Placental pericyte (primary cell): Measurements from ENCODE around the gene SFT2D2. TPM values are rescaled to one million over a fixed set of nuclear protein-coding genes. Genes with fewer than 3 reads are reported as not detected.

Experiments
- small RNA-seq: library from RNA; depleted of rRNA; stranded (forward); fragments of <200 nt; gene quantifications from one replicate; pipeline ENCODE3, GENCODE V24; 2012; ENCODE audit warnings: low replicate concordance
- total RNA-seq: library from RNA; depleted of rRNA; stranded (reverse); fragments of >200 nt; gene quantifications from 2 replicates; pipeline ENCODE4 v1.2.3, GENCODE V29; 2012

SFT2D2 gene
- 21.7 and 41.7 TPM in 2 replicates for total RNA-seq

DNA sequence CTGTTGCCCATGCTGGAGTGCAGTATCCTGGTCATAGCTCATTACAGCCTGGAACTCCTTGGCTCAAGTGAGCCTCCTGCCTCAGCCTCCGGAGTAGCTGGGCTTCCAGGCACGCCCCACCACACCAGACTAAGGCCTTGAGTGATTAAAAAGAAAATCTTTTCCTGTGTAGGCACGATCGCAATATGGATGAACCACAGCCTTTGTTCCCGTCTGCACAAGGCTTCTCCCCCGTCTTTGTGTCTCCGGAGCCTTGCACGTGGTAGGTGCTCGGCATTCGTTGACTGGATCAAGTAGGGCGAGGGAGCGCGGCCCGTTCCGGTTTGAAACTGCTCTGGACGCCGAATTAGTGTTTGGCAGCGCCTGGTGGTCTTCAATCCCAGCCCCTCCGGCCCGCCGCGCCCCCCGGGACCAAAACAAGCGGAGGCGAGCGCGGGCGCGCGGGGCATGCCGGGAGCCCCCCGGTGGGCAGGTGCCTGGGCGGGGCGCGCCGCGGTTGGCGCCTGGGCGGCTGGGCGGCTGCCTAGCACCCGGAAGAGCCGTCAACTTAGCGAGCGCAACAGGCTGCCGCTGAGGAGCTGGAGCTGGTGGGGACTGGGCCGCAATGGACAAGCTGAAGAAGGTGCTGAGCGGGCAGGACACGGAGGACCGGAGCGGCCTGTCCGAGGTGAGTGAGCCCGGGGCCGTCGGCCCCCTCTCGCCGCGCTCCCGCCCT, at the start of gene SFT2D2:
TSS of gene SFT2D2 (plus strand) at position 529 of the 715 bp plus-strand sequence. CDS start at position 605, 76 bp downstream.

DNA sequence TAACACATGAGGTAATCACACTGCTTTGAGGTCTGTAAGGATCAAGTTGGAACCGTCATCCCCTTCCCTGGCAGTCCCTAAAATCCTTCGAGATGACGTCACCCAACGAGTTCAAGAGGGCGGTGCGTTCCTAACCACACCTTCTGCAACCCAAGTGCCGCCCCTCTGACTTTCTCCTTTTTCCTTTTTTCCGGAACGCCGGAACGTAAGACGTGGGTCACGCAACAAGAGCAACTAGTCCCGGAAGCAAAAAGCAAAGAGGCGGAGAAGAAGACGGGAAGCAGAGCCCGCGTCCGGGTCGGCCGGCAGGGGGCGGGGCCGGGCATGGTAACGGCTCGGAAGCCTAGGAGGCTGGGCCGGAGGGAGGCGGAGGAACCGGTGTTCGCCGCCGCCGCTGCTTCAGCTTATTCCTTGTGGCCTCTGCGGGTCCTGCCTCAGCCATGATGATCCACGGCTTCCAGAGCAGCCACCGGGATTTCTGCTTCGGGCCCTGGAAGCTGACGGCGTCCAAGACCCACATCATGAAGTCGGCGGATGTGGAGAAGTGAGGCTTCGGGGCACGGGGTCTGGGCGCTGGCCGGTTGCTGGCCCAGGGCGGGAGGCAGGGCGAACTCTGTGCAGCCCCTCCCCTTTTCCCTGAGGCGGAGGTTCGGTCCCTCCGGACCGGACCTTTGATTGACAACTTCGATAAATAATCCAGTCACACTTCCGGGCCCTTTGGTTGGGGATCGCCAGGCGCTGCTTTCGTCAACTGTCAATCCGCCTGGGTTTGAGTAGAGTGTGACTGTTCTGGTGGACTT, 47.0 kb upstream of the SFT2D2 start, which contains the start of gene TIPRL:
TSS of gene TIPRL (plus strand) at position 325 of the 800 bp plus-strand sequence. CDS start at position 441, 116 bp downstream.

DNA sequence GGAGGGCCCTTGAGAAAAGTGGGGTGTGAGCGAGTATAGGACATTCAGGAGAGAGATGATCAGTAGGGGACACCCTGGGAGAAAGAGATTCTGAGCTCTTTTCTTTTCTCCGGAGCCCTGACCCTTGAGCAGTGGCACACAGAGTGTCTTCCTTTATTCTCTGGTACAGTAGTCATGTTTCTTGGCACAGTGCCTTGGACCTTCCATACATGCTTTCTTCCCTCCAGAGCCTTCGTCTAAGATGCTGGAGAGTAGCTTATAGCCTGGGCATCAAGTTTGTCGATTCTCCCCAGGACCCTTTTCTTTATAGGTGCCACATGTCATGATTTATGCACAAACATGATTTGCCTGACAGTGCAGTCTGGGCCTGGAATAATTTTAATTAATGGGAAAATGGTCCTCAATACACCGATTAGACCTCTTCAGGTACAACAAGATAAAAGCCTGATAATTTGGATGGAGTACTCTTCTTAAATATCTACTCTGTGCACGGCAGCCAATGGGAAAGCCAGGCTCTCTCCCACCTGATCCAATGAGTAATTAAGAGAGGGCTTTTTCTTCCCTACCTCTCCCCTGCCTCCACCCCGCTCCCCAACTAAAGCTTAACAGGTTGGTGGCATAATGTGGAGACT, 54.6 kb downstream of the SFT2D2 start, which contains the start of gene TBX19:
TSS of gene TBX19 (plus strand) at position 582 of the 632 bp plus-strand sequence. CDS start 214 bp downstream, outside the sequence.

Small RNAs within 50 kb of the gene (small RNA-seq; reads per million reads assigned to genes)
- gene AL021397.1 (not detected), gene RNU6-1310P (not detected)

Other genes starting within 250 kb of the SFT2D2 start
- gene GPR161, start 89.1 kb upstream of the SFT2D2 start, total RNA-seq = 8.3 and 17.2 TPM in 2 replicates
- gene TIPRL, start 47.0 kb upstream of the SFT2D2 start, total RNA-seq = 30.2 and 32.4 TPM in 2 replicates
- gene TBX19, start 54.9 kb downstream of the SFT2D2 start, total RNA-seq = 0.29 and 0.44 TPM in 2 replicates